Measurements from ENCODE around the gene GAA. TPM values are rescaled to one million over a fixed set of nuclear protein-coding genes. Genes with fewer than 3 reads are reported as not detected.

Gene GAA
- total and polyA plus RNA-seq, 2 of the 13 experiments (the other 11 are each of a cell fraction or from before 2014, with no cell fraction given) = 21.6 to 36.4 TPM

- Histone ChIP-seq H3K9me3 (ENCODE audit: low read length) (no peaks in the 10 kb centered on the region), H3K4me2 (ENCODE audit: low read depth, low read length) (no peak overlapping the region), H3K4me3 (replicated peaks in 1 of 3; ENCODE audit: insufficient read depth in 1 of 3, low read depth in 2 of 3, low read length in 3 of 3) (no peak overlapping the region), H3K27ac (ENCODE audit: extremely low read length, insufficient read depth, low read length) (no peak overlapping the region), H3K79me2 (ENCODE audit: insufficient read depth, low read length) (peaks cover 3% of the 10 kb centered on the region), H3K27me3 (ENCODE audit: control insufficient read depth in 1 of 2, insufficient read depth in 2 of 2, low read length in 2 of 2) (no peaks in the 10 kb centered on the region), H2AFZ (ENCODE audit: low read length) (no peak overlapping the region), H3K4me1 (ENCODE audit: insufficient read depth, low read length) (no peaks in the 10 kb centered on the region; the same call in 1 of the 2 replicates), H4K20me1 (ENCODE audit: insufficient read depth, low read length) (no peaks in the 10 kb centered on the region), H3K9ac (ENCODE audit: insufficient read depth, low read depth, low read length) (no peak overlapping the region), H3K36me3 (replicated peaks in 1 of 2; ENCODE audit: control insufficient read depth in 1 of 2, insufficient read depth in 2 of 2, low read length in 2 of 2) (peaks cover 48 to 90% of the 10 kb centered on the region in 2 experiments)
- intact Hi-C loops (cut with micrococcal nuclease; ENCODE audit: unreplicated experiment) = no loop called here
- DNase-seq (ENCODE audit: low spot score) (no peak), ATAC-seq (no peak), FAIRE-seq (peak; percentile 21)
- CTCF ChIA-PET (ENCODE audit: low intra/inter-chr PET ratio, low total read pairs) = no interaction called here
- POLR2A ChIA-PET = no interaction called here
- TF ChIP-seq RBFOX2 (IDR thresholded peaks at IDR 0.05; ENCODE audit: low read depth, low read length) = 0 out of 2 replicates have a peak, but pooled peaks have one; percentile 27
- TF ChIP-seq ZNF354B (CRISPR knock-in tag; IDR thresholded peaks at IDR 0.05) = no peak
- in situ Hi-C loops (cut with HindIII; ENCODE audit: extremely low pct_ligation_motif_present, low pct_unique_long_range_greater_than_20kb) = no loop called here
- 95% methylated on average over 9 of the region's 9 CpGs for WGBS (ENCODE audit: low lambda C conversion rate)
- BruUV-seq (replicated peaks) = no TSS peak
Observed at GRCh38 chr17:80137131-80137530, 35.8 kb downstream of the GAA start.

DNA sequence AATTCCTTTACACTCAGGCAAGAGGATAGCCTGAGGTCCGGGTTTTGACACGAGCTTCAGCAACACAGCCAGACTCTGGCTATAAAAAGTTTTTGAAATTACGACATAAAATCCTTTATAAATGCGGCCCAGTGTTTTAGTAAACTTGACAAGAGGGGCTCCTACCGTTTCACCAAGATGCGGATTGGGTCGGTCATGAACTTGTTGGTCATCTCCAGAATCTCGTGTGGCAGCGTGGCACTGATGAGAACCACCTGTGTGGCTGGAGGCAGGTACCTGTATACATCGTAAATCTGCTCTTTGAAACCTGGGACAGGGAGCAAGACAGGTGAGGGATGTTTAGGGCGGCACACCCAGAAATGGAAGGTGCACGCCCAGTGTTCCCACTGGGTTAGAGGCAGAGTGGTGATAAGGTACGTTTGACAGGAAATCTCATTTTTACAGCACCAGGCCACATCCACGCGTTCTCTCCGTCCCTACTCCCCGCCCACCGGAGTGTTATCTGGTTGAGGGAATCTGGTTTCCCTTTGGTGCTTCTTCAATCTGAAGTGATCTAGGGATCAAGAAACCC lies 37.6 kb downstream of the GAA start:
- H3K4me3 ChIP-seq (replicated peaks in 1 of 3; ENCODE audit: insufficient read depth in 1 of 3, low read depth in 2 of 3, low read length in 3 of 3) = no peak overlapping the region
- ChIA-PET POLR2A (no interaction called here), CTCF (ENCODE audit: low intra/inter-chr PET ratio, low total read pairs) (no interaction called here)
- FAIRE-seq = no peak
- peaks cover 2% of the 10 kb centered on the region; the same call in 1 of the 2 replicates for H4K20me1 ChIP-seq (ENCODE audit: insufficient read depth, low read length)
- H3K9me3 ChIP-seq (ENCODE audit: low read length) = no peaks in the 10 kb centered on the region
- no peak overlapping the region for H3K9ac ChIP-seq (ENCODE audit: insufficient read depth, low read depth, low read length)
- DNase-seq (ENCODE audit: low spot score) = no peak
- no TSS peak for BruUV-seq (replicated peaks)
- no peak overlapping the region for H3K4me2 ChIP-seq (ENCODE audit: low read depth, low read length)
- ATAC-seq = no peak
- H3K36me3 ChIP-seq (replicated peaks in 1 of 2; ENCODE audit: control insufficient read depth in 1 of 2, insufficient read depth in 2 of 2, low read length in 2 of 2) = peaks cover 50 to 95% of the 10 kb centered on the region in 2 experiments
- peaks cover 14% of the 10 kb centered on the region for H3K79me2 ChIP-seq (ENCODE audit: insufficient read depth, low read length)
- peaks cover 8% of the 10 kb centered on the region for H3K4me1 ChIP-seq (ENCODE audit: insufficient read depth, low read length)
- in situ Hi-C loops (cut with HindIII; ENCODE audit: extremely low pct_ligation_motif_present, low pct_unique_long_range_greater_than_20kb) (no loop called here), intact Hi-C loops (cut with micrococcal nuclease; ENCODE audit: unreplicated experiment) (no loop called here)
- H3K27me3 ChIP-seq (ENCODE audit: control insufficient read depth in 1 of 2, insufficient read depth in 2 of 2, low read length in 2 of 2) = no peaks in the 10 kb centered on the region
- TF ChIP-seq PPARG (CRISPR knock-in tag; conservative IDR thresholded peaks at IDR 0.05) (no peak), ATF5 (CRISPR knock-in tag; IDR thresholded peaks at IDR 0.05; ENCODE audit: low read depth) (no peak), AGO1 (IDR thresholded peaks at IDR 0.05; ENCODE audit: low read depth, low read length, poor library complexity, severe bottlenecking) (no peak), KAT8 (CRISPR knock-in tag; IDR thresholded peaks at IDR 0.05) (no peak), JARID2 (CRISPR knock-in tag; IDR thresholded peaks at IDR 0.05; ENCODE audit: insufficient replicate concordance) (no peak), PHB2 (IDR thresholded peaks at IDR 0.05; ENCODE audit: partially characterized antibody) (no peak), HOXA9 (CRISPR knock-in tag; IDR thresholded peaks at IDR 0.05; ENCODE audit: borderline replicate concordance) (no peak), ZNF850 (CRISPR knock-in tag; conservative IDR thresholded peaks at IDR 0.05) (no peak), ZNF768 (CRISPR knock-in tag; IDR thresholded peaks at IDR 0.05) (no peak), RAD51 (IDR thresholded peaks at IDR 0.05; ENCODE audit: borderline replicate concordance) (no peak), ZNF274 (CRISPR knock-in tag; IDR thresholded peaks at IDR 0.05) (no peak)
- no peak overlapping the region for H2AFZ ChIP-seq (ENCODE audit: low read length)
- WGBS (ENCODE audit: low lambda C conversion rate) = 96% methylated on average over 18 of the region's 18 CpGs
- no peak overlapping the region for H3K27ac ChIP-seq (ENCODE audit: extremely low read length, insufficient read depth, low read length)

All from HepG2 (cell line).